GM20000 (cell line): Measurements from ENCODE around the gene FSD1.

ENCODE experiments used
- DNase-seq: peaks from one replicate; pipeline ENCODE4 v3.0.0; 2012; ENCODE audit warnings: low spot score
- TF ChIP-seq, protein P1 (sequence below): IDR thresholded peaks from 2 replicates; pipeline ENCODE4 v1.5.1; 2012; ENCODE audit warnings: mild to moderate bottlenecking, control low read depth; ENCODE audit errors: extremely low read depth, missing control alignments

The FSD1 gene

DNA sequence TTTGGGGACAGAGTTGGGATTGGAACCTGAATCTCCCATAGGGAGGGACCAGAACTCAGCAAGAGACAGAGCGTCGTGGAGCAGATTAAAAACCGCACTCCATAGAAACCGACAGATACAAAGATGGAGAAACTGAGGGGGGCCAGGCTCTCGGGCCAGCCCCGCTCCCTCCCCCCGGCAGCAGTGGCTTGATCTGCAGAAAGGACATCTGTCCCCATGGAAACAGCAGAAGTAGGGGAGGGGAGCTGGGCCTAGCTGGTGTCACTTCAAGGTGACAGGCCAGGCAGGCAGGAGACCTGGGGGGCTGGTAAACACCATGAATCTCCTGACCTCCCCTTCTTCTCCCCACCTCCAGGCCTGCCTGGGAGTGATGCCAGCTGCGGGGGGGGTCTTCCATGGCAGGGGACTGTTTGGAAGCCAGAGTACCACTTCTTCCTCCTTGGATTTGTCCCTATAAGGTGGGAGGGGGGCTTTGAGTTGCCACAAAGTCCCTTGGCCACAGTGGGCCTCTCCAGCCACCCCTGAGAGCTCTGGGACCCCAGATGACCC, 13.1 kb upstream of the FSD1 start:
- DNase-seq: no peak
- TF ChIP-seq, protein P1, sequence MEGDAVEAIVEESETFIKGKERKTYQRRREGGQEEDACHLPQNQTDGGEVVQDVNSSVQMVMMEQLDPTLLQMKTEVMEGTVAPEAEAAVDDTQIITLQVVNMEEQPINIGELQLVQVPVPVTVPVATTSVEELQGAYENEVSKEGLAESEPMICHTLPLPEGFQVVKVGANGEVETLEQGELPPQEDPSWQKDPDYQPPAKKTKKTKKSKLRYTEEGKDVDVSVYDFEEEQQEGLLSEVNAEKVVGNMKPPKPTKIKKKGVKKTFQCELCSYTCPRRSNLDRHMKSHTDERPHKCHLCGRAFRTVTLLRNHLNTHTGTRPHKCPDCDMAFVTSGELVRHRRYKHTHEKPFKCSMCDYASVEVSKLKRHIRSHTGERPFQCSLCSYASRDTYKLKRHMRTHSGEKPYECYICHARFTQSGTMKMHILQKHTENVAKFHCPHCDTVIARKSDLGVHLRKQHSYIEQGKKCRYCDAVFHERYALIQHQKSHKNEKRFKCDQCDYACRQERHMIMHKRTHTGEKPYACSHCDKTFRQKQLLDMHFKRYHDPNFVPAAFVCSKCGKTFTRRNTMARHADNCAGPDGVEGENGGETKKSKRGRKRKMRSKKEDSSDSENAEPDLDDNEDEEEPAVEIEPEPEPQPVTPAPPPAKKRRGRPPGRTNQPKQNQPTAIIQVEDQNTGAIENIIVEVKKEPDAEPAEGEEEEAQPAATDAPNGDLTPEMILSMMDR: no peak

DNA sequence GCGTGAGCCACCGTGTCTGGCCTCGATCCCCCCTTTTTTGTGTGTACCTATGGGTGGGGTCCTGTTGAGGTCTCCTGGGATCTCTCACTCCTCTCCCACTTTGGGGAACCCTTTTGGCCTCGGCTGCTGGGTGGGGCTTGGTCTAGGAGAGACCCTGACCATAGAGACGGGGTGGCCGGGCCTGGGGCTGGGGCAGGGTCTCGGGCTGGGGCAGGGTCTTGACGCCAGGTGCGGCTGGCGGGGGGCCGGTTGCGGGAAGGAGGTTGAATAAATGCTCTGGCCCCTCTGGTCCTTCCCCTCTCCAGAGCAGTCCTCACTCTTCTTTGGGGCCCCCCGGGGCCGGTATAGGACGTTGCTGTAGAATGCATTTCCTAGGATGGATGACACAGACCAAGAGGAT, 11.9 kb upstream of the FSD1 start:
- TF ChIP-seq, protein P1: no peak

DNA sequence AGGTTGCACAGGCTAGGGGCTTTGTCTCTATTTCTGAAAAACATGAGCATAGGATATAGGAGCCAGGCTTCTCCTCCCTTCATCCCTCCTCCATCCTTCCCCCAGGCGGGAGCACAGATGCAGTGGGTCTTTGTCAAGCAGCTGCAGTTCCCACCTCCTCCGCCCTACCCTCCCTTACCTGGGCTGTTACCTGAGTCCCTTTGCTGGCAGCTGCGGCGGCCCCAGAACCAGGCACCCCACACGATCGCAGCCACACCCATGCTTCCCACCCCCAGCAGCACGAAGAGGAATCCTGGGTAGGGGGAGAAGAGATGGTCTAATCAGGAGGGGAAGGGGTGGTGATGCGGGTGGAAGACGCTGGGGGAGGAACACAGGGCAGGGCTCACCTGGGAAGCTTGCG, 10.0 kb upstream of the FSD1 start:
- no peak for DNase-seq
- TF ChIP-seq, protein P1: no peak

More for the DNA sequence above, 11.9 kb upstream of the FSD1 start:
- DNase-seq: no peak

DNA sequence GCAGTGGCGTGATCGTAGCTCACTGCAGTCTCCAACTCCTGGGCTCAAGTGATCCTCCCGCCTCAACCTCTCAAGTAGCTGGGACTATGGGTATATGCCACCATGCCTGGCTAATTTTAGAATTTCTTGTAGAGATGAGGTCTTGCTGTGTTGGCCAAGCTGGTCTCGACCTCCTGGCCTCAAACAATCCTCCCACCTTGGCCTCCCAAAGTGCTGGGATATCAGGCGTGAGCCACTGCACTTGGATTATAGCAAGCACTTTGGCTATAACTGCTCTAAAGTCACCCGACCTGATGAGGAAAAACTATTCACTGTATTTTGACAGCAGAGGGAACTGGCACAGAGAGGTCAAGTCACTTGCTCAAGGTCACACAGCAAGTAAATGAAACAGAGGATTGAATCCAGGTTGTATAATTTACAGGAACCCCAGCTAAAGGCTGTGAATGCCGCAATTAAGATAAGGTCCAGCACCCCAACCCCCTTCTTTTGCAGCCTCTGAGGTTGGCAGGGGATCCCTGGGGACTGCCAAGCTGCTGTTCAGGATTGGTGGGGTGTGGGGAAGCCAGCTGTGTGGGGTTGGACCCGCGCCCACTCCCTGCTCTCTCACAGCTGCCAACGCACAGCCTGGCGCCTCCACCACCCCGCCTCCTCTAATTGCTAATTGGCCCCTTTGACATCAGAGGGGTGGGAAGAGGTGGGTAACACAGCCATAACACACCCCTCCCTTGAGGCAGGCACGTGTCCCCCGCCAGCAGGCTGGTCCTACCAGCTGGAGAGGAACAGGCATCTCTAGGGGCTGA, 8.2 kb upstream of the FSD1 start:
- TF ChIP-seq, protein P1: no peak
- DNase-seq: no peak

DNA sequence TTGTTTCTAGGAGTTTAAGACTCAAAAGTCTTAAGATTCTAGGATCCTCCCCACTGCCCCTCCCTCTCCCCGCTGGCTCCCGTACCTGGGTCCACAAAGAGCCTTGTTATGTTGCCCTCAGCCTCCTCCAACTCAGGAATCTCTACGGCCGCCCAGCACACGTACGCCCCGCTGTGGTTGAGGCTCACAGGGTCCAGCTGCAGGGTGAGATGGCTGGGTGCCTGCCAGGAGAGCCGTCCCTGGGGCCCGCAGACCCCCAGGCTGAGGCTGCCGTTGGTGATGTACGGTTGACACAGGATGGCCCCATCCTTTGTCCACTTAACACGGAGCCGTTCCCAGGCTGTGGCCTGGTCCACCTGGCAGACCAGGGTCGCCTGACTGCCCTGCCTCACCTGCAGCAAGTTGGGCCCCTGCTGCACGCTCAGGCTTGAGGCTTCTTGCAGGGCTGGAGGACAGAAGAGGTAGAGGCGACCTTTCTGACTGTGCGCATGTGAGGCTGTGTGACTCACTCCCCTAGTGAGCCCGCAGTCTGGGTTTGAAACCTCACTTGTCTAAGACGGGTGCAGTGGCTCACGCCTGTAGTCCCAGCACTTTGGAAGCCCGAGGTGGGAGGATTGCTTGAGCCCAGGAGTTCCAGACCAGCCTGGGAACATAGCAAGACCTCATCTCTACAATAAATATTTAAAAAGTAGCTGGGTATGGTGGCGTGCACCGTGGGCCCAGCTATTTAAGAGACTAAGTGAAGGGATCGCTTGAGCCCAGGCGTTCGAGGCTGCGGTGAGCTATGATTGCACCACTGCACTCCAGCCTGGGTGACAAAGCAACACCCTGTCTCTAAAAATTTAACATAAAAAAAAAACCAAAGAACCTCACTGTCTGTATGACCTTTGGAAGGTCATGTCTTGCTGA, 6.2 kb upstream of the FSD1 start:
- TF ChIP-seq, protein P1: no peak
- no peak for DNase-seq

DNA sequence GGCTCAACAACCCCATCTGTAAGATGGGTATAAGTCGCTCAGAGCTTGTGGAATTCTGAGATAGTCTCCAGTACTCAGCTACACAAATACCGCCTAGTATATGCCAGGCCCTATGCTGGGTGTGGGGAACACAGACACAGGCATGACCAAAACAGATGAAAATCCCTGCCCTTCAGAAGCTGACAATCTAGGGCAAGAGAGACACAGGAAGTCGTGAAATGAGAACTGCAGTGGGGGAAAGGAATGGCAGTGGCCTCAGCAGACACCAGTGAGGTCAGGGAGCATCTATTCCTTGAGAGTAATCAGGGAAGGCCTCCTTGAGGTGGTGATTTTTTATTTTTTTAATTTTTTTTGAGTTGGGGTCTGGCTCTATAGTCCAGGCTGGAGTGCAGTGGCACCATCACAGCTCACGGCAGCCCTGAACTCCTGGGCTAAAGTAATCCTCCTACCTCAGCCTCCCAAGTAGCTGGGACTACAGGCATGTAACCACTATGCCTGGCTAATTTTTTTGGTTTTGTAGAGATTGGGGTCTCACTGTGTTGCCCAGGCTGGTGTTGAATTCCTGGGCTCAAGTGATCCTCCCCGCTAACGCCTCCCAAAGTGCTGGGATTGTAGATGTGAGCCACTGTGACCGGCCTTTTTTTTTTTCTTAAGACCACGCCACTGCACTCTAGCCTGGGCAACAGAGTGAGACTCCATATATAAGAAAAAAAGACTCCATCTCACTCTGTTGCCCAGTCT, 5.4 kb upstream of the FSD1 start:
- no peak for DNase-seq
- TF ChIP-seq, protein P1: no peak
